ENCODE results near the gene ERFL.
"Not testable (repeated sequence)": the region's sequence is repeated elsewhere in the genome, so short reads cannot be mapped to it uniquely, and the experiment has no call there.

The ERFL gene

DNA sequence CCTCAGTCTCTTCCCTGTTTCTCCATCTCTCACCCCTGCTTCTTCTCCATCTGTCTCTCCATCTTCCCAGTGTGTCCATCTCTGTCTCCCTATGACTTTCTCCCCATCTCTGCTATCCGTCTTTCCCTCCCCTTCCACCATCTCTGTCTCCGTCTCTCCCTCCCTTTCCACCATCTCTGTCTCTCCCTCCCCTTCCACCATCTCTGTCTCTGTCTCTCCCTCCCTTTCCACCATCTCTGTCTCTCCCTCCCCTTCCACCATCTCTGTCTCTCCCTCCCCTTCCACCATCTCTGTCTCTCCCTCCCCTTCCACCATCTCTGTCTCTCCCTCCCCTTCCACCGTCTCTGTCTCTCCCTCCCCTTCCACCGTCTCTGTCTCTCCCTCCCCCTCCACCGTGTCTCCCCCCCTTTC, 13.8 kb downstream of the ERFL start:
- not testable (repeated sequence) for H3K9me3 ChIP-seq (ENCODE audit: control insufficient read depth in 5 of 5, low read length in 5 of 5); H3K4me1 ChIP-seq (ENCODE audit: control insufficient read depth in 5 of 5, insufficient read depth in 5 of 5, low read length in 5 of 5); H3K9ac ChIP-seq (ENCODE audit: low read length in 5 of 5); H3K4me3 ChIP-seq (ENCODE audit: low read depth in 1 of 5, low read length in 5 of 5); H3K27ac ChIP-seq (ENCODE audit: low read depth, low read length); H3K36me3 ChIP-seq (ENCODE audit: control insufficient read depth in 5 of 5, insufficient read depth in 5 of 5, low read length in 5 of 5)
- peaks cover 44 to 78% (median 59%) of the 10 kb centered on the region in 5 donors for H3K27me3 ChIP-seq (ENCODE audit: control insufficient read depth in 5 of 5, insufficient read depth in 4 of 5, low read length in 5 of 5)

DNA sequence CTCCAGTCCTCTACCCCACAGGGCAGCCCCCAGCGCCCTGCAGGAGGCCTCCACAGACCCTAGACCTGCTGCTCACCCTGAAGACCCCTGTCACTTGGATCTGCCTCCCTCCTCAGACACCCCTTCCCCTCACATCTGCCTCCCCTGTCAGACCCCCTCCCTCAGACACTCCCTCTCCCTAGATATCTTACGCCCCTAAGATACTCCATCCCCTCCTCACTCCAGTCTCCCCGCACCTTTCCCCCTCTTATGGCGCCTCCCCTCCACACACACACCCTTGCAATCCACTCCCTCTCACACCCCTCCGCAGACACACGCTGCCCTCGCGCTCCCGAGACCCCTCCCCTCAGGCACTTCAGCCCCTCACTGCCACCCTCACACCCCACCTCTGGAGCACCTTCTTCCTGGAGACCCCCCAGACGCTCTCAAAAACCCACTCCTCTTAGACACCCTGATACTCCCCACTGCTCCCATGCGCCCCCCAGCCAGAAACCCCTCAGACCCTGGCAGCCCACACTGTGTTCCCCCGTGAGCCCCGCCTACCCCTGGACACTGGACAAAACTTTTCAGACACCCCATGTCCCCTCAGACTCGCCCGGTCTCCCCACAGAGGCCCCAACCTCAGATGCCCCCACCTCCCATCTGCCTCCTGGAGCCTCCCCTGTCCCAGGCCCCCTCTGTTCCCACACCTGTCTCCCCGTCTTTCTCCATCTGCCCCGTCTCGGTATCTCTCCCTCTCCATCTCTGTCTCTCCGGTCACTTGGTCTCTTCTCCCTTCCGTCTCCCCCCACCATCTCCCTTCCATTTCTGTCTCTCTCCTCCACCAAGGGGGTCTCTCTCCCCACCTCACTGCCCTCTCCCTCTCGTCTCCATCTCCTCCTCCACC, 14.5 kb downstream of the ERFL start:
- H3K27me3 ChIP-seq (ENCODE audit: control insufficient read depth in 5 of 5, insufficient read depth in 4 of 5, low read length in 5 of 5), result peaks cover 44 to 71% (median 54%) of the 10 kb centered on the region in 5 donors

DNA sequence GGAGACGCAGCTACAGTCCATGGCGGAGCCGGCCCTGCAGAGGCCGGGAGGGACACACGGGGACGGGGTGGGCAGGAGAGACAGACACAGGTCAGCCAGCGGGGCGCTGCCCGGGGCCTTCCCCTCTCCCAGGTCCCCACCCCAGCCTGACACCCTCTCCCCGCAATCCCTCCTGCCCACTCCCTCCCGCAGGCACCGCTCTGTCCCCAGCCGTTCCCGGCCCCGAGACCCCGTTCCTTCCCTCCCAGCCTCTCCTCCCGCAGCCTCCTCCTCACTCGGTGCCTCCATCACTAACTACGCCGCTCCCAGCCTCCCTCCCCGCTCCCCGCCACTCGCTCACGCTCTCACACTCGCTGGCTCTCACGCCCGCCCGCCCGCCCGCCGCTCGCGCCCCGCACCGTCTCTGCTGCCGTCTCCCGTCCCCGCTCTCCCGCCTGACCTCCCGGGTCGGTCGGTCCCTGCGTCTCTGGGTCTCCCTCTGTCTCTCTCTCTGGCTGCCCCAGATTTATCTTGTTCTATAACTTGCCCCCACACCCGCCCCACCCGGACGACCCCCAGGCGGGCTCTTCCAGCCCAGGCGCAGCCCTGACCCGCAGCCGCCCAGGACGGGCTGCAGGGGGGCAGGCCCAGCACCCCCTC, 15.2 kb downstream of the ERFL start:
- H3K27me3 ChIP-seq (ENCODE audit: control insufficient read depth in 5 of 5, insufficient read depth in 4 of 5, low read length in 5 of 5), result peaks cover 44 to 64% (median 46%) of the 10 kb centered on the region in 5 donors

More for the DNA sequence above, 14.5 kb downstream of the ERFL start:
- Histone ChIP-seq H3K9me3 (ENCODE audit: control insufficient read depth in 5 of 5, low read length in 5 of 5) (no peaks in the 10 kb centered on the region), H3K4me3 (ENCODE audit: low read depth in 1 of 5, low read length in 5 of 5) (no peak overlapping the region), H3K36me3 (ENCODE audit: control insufficient read depth in 5 of 5, insufficient read depth in 5 of 5, low read length in 5 of 5) (no peaks in the 10 kb centered on the region), H3K27ac (ENCODE audit: low read depth, low read length) (no peak overlapping the region), H3K4me1 (ENCODE audit: control insufficient read depth in 5 of 5, insufficient read depth in 5 of 5, low read length in 5 of 5) (peaks cover 0 to 6% (median 0%) of the 10 kb centered on the region in 5 donors), H3K9ac (ENCODE audit: low read length in 5 of 5) (no peak overlapping the region)

DNA sequence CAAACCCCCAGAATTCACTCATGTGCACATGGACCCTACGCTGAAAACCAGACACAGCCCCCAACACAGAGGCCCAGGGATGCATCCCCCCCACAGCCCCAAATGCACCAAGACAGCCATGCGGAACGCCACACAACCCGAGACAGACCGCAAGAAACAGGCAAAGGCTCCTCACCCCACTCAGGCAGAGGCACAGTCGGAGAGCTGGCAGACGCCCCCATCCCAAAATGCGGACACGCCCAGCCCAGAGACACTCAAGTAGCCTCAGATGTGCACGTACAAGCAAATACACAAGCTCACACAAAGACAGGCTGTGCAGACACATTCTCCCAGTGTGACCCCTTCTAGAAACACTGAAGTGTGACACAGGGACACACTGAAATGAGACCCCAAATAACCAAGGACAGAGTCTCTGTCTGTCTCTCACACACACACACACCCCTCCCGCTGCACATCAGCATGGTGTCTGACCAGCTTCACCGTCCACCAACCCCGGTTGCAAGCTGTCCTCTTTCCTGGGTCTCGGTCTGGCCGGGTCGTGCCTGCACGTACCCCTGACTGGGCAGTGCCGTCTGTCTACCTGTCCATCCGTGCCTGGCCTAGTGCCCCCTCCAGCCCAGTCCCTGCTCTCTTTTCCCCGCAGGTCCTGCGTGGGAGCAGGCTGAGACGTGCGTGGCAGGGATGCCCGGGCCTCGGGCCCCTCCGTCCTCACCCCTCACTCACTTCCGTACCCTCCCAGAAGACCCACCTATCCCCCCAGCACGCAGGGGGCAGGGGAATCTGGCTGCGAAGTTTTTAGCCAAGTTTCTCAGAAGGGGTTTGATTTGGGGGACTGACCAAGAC, 16.1 kb downstream of the ERFL start:
- Histone ChIP-seq H3K9me3 (ENCODE audit: control insufficient read depth in 5 of 5, low read length in 5 of 5) (no peaks in the 10 kb centered on the region), H3K9ac (ENCODE audit: low read length in 5 of 5) (no peak overlapping the region), H3K27me3 (ENCODE audit: control insufficient read depth in 5 of 5, insufficient read depth in 4 of 5, low read length in 5 of 5) (peaks cover 39 to 57% (median 39%) of the 10 kb centered on the region in 5 donors), H3K4me1 (ENCODE audit: control insufficient read depth in 5 of 5, insufficient read depth in 5 of 5, low read length in 5 of 5) (peaks cover 0 to 6% (median 0%) of the 10 kb centered on the region in 5 donors), H3K27ac (ENCODE audit: low read depth, low read length) (no peak overlapping the region), H3K36me3 (ENCODE audit: control insufficient read depth in 5 of 5, insufficient read depth in 5 of 5, low read length in 5 of 5) (peaks cover 0 to 4% (median under 1%) of the 10 kb centered on the region in 5 donors), H3K4me3 (ENCODE audit: low read depth in 1 of 5, low read length in 5 of 5) (no peak overlapping the region)

More for the DNA sequence above, 15.2 kb downstream of the ERFL start:
- H3K4me3 ChIP-seq (ENCODE audit: low read depth in 1 of 5, low read length in 5 of 5), result no peak overlapping the region
- peaks cover 0 to 6% (median 0%) of the 10 kb centered on the region in 5 donors for H3K4me1 ChIP-seq (ENCODE audit: control insufficient read depth in 5 of 5, insufficient read depth in 5 of 5, low read length in 5 of 5)
- no peak overlapping the region for H3K27ac ChIP-seq (ENCODE audit: low read depth, low read length)
- no peaks in the 10 kb centered on the region for H3K36me3 ChIP-seq (ENCODE audit: control insufficient read depth in 5 of 5, insufficient read depth in 5 of 5, low read length in 5 of 5)
- H3K9ac ChIP-seq (ENCODE audit: low read length in 5 of 5), result no peak overlapping the region
- H3K9me3 ChIP-seq (ENCODE audit: control insufficient read depth in 5 of 5, low read length in 5 of 5), result no peaks in the 10 kb centered on the region

DNA sequence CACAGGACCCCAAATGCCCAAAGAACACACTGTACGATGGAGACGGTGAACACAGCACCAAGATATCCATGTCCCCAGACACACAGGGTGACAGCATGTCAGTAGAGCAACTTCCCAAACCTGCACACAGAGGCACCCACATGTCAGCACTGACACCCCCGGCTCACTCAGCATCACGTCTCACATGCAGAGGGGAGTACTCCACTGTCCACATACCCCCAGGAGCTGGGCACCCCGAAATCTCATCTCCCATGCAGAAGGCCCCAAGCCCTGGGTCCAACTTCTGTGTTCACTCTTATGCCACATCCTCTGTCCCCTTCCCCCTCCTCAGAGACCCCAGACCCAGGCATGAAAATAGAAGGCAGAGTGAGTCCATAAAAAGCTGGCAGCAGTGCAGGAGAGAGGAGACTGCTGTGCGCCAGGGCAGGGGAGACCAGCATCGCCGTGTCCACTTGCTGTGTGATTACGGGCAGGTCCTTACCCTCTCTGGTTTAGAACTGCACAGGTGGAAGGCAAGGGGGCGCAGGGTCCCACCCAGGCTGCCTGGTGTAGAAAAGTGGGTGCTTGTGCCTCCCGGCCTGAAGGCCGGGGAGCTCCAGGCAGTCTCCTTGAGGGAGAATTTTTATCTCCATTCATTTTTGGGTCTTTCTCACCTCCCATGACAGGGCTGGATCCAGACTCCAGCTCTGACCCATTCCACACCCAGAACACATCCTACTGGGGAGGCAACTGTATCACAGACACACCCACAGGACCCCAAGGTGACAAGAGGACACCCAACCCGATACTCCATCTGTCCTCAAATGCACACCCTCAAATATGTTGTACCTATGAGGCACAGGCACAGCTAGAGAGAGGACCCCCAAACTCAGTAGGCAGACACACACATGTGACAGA, 17.0 kb downstream of the ERFL start:
- Histone ChIP-seq H3K36me3 (ENCODE audit: control insufficient read depth in 5 of 5, insufficient read depth in 5 of 5, low read length in 5 of 5) (peaks cover 0 to 12% (median 9%) of the 10 kb centered on the region in 5 donors), H3K4me1 (ENCODE audit: control insufficient read depth in 5 of 5, insufficient read depth in 5 of 5, low read length in 5 of 5) (peaks cover 0 to 6% (median 0%) of the 10 kb centered on the region in 5 donors), H3K4me3 (ENCODE audit: low read depth in 1 of 5, low read length in 5 of 5) (no peak overlapping the region), H3K9ac (ENCODE audit: low read length in 5 of 5) (no peak overlapping the region), H3K9me3 (ENCODE audit: control insufficient read depth in 5 of 5, low read length in 5 of 5) (no peaks in the 10 kb centered on the region), H3K27me3 (ENCODE audit: control insufficient read depth in 5 of 5, insufficient read depth in 4 of 5, low read length in 5 of 5) (peaks cover 31 to 49% (median 35%) of the 10 kb centered on the region in 5 donors), H3K27ac (ENCODE audit: low read depth, low read length) (no peak overlapping the region)

DNA sequence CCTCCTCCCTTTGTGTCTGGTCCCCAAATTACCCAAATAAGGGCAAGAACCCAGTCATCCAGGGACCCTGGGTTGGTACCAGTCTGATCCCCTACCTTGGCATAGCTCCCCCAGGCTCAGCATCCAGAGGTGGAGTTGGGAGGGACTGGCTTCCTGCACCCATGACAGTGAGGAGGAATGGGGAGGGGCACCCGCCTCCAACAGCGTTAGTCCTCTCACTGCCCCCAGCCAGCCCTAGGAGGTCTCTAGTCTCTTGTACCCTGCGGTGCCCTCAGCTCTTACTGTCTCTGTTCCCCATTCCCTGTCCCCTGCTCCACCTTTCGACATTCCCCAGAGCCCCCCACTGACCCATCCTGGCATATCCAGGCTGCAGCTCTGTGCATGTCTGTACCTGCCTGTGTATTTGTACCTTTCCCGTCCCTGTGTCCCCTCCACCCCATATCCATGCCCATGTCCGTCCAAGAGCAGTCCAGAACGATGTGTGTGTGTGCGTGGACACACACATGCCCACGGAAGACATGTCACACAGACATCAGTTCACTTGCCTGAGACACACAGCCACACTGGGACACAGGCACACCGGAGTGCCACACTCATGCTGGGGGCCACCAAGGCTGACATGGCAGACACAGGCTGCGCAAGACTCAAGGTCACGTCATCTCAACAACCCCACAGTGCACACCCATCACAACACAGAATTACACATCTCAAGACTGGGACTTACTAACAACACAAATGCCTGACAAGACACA, 17.8 kb downstream of the ERFL start:
- H3K27me3 ChIP-seq (ENCODE audit: control insufficient read depth in 5 of 5, insufficient read depth in 4 of 5, low read length in 5 of 5), result peaks cover 24 to 41% (median 33%) of the 10 kb centered on the region in 5 donors
- no peak overlapping the region for H3K4me3 ChIP-seq (ENCODE audit: low read depth in 1 of 5, low read length in 5 of 5)
- H3K27ac ChIP-seq (ENCODE audit: low read depth, low read length), result no peak overlapping the region
- no peaks in the 10 kb centered on the region for H3K9me3 ChIP-seq (ENCODE audit: control insufficient read depth in 5 of 5, low read length in 5 of 5)
- H3K36me3 ChIP-seq (ENCODE audit: control insufficient read depth in 5 of 5, insufficient read depth in 5 of 5, low read length in 5 of 5), result peaks cover 0 to 21% (median 18%) of the 10 kb centered on the region in 5 donors
- no peak overlapping the region for H3K9ac ChIP-seq (ENCODE audit: low read length in 5 of 5)
- H3K4me1 ChIP-seq (ENCODE audit: control insufficient read depth in 5 of 5, insufficient read depth in 5 of 5, low read length in 5 of 5), result peaks cover 0 to 4% (median 0%) of the 10 kb centered on the region in 5 donors

DNA sequence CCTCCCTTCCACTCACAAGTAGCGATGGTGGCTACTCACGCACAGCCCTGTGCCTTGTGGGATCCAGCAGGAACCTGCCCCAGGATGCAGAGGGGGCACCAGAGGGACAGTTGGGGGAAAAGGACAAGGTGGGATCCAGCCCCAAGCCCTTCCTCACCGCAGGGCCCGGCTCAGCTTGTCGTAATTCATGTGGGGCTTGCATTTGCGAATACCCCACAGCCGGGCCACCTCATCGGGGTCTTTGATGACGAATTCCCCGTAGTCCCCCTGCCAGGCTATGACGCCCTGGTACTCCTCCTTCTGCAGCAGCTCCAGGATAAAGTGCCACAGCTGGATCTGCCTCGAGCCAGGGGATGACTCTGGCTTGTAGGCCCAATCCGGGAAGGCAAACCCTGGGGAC, 18.5 kb downstream of the ERFL start:
- Histone ChIP-seq H3K4me1 (ENCODE audit: control insufficient read depth in 5 of 5, insufficient read depth in 5 of 5, low read length in 5 of 5) (no peaks in the 10 kb centered on the region), H3K9me3 (ENCODE audit: control insufficient read depth in 5 of 5, low read length in 5 of 5) (no peaks in the 10 kb centered on the region), H3K36me3 (ENCODE audit: control insufficient read depth in 5 of 5, insufficient read depth in 5 of 5, low read length in 5 of 5) (peaks cover 0 to 28% (median 25%) of the 10 kb centered on the region in 5 donors), H3K27ac (ENCODE audit: low read depth, low read length) (no peak overlapping the region), H3K27me3 (ENCODE audit: control insufficient read depth in 5 of 5, insufficient read depth in 4 of 5, low read length in 5 of 5) (peaks cover 20 to 35% (median 29%) of the 10 kb centered on the region in 5 donors), H3K9ac (ENCODE audit: low read length in 5 of 5) (no peak overlapping the region), H3K4me3 (ENCODE audit: low read depth in 1 of 5, low read length in 5 of 5) (no peak overlapping the region)

DNA sequence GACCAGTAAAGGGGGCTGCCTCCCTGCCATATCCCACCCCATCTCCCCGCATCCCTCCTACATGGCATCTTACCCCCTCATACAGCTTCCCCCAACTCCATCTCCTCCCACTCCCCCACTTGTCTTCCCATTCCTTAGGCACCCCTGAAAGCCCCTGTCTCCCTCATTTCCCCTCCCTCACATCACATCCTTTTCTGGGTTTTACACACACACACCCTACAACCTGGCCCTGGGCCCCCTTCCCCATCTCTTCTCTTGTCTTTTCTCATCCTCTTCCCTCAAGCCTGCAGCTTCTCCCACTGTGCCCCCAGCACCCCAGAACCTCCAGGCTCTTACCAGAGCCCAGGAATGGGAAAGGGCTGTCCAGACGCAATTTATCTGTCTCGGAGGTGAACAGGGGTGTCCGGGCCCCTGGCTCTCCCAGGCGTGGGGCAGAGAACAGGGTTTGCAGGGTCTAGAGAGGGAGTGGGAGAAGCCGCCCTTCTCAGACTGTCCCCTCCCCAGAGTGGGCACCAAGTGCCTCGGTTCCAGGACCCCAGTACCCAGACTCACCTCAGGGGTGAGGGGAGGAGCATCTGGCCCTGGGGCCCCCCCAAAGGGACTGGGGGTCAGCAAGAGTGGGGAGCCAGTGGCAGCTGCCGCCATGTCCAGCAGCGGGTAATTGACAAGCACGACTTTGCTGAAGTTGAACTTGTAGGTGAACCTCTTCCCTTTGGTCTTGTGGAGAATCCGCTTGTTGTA, 19.4 kb downstream of the ERFL start:
- H3K4me3 ChIP-seq (ENCODE audit: low read depth in 1 of 5, low read length in 5 of 5), result no peak overlapping the region
- peaks cover 16 to 27% (median 25%) of the 10 kb centered on the region in 5 donors for H3K27me3 ChIP-seq (ENCODE audit: control insufficient read depth in 5 of 5, insufficient read depth in 4 of 5, low read length in 5 of 5)
- no peaks in the 10 kb centered on the region for H3K4me1 ChIP-seq (ENCODE audit: control insufficient read depth in 5 of 5, insufficient read depth in 5 of 5, low read length in 5 of 5)
- no peak overlapping the region for H3K27ac ChIP-seq (ENCODE audit: low read depth, low read length)
- no peaks in the 10 kb centered on the region for H3K9me3 ChIP-seq (ENCODE audit: control insufficient read depth in 5 of 5, low read length in 5 of 5)
- no peak overlapping the region for H3K9ac ChIP-seq (ENCODE audit: low read length in 5 of 5)
- peaks cover 0 to 36% (median 33%) of the 10 kb centered on the region in 5 donors for H3K36me3 ChIP-seq (ENCODE audit: control insufficient read depth in 5 of 5, insufficient read depth in 5 of 5, low read length in 5 of 5)
